ENCODE data around the gene ANKRD33B. TPM values are rescaled to one million over a fixed set of nuclear protein-coding genes. Genes with fewer than 3 reads are reported as not detected.

ANKRD33B gene
- total RNA-seq, 1 experiment from 2014 or later = 0.75 TPM

- no peaks in the 10 kb centered on the region for H3K36me3 ChIP-seq (ENCODE audit: insufficient read depth, low read length, poor library complexity, severe bottlenecking)
- H3K4me3 ChIP-seq (ENCODE audit: low read depth, low read length, poor library complexity, severe bottlenecking) = no peak overlapping the region
- BruUV-seq (replicated peaks) = no TSS peak
- TF ChIP-seq, protein P1, sequence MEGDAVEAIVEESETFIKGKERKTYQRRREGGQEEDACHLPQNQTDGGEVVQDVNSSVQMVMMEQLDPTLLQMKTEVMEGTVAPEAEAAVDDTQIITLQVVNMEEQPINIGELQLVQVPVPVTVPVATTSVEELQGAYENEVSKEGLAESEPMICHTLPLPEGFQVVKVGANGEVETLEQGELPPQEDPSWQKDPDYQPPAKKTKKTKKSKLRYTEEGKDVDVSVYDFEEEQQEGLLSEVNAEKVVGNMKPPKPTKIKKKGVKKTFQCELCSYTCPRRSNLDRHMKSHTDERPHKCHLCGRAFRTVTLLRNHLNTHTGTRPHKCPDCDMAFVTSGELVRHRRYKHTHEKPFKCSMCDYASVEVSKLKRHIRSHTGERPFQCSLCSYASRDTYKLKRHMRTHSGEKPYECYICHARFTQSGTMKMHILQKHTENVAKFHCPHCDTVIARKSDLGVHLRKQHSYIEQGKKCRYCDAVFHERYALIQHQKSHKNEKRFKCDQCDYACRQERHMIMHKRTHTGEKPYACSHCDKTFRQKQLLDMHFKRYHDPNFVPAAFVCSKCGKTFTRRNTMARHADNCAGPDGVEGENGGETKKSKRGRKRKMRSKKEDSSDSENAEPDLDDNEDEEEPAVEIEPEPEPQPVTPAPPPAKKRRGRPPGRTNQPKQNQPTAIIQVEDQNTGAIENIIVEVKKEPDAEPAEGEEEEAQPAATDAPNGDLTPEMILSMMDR (conservative IDR thresholded peaks at IDR 0.05; ENCODE audit: low read depth, low read length) = no peak
- no peak for TF ChIP-seq EZH2 (IDR thresholded peaks at IDR 0.05; ENCODE audit: borderline replicate concordance, low read depth, low read length, poor library complexity, severe bottlenecking)
- H3K27ac ChIP-seq (ENCODE audit: low read depth, low read length, poor library complexity, severe bottlenecking) = no peak overlapping the region
- ChIA-PET CTCF (no interaction called here), POLR2A (ENCODE audit: low non-redundant PET) (interaction anchor here (0.6 kb wide), 1 partner anchor 49 kb away, joined by 3 read pairs; no protein-coding TSS in a partner anchor)
- intact Hi-C loops (cut with micrococcal nuclease; ENCODE audit: unreplicated experiment) = no loop called here
- no peaks in the 10 kb centered on the region for H3K9me3 ChIP-seq (ENCODE audit: low read depth, low read length, poor library complexity, severe bottlenecking)
- H3K4me1 ChIP-seq (ENCODE audit: insufficient read depth, low read length, poor library complexity, severe bottlenecking) = no peaks in the 10 kb centered on the region
- H3K27me3 ChIP-seq (replicated peaks; ENCODE audit: insufficient read depth, low read depth, low read length, poor library complexity) = peaks cover 17% of the 10 kb centered on the region
- no peak for DNase-seq (ENCODE audit: low spot score)
Observed at GRCh38 chr5:10550222-10550995, 13.5 kb upstream of the ANKRD33B start.

DNA sequence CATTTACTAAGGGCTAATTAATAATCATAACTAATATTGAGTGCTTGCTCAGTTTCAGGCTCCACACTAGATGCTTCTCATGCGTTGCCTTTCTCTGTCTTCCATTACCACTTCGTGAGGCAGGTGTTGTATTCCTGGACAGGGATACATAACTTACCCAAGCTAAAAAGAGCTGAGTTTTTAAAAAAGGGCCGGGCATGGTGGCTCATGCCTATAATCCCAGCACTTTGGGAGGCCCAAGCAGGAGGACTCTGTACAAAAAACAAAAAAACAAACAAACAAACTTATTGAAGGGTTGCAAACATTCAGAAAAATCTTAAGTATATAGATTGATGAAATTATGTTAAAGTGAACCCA lies 12.1 kb upstream of the ANKRD33B start:
- Histone ChIP-seq H3K27ac (ENCODE audit: low read depth, low read length, poor library complexity, severe bottlenecking) (no peak overlapping the region), H3K36me3 (ENCODE audit: insufficient read depth, low read length, poor library complexity, severe bottlenecking) (no peaks in the 10 kb centered on the region), H3K4me3 (ENCODE audit: low read depth, low read length, poor library complexity, severe bottlenecking) (no peak overlapping the region), H3K4me1 (ENCODE audit: insufficient read depth, low read length, poor library complexity, severe bottlenecking) (no peaks in the 10 kb centered on the region), H3K27me3 (replicated peaks; ENCODE audit: insufficient read depth, low read depth, low read length, poor library complexity) (peaks cover 4% of the 10 kb centered on the region), H3K9me3 (ENCODE audit: low read depth, low read length, poor library complexity, severe bottlenecking) (no peaks in the 10 kb centered on the region)
- no TSS peak for BruUV-seq (replicated peaks)
- DNase-seq (ENCODE audit: low spot score) = no peak
- no peak for TF ChIP-seq EZH2 (IDR thresholded peaks at IDR 0.05; ENCODE audit: borderline replicate concordance, low read depth, low read length, poor library complexity, severe bottlenecking)
- TF ChIP-seq, protein P1 (conservative IDR thresholded peaks at IDR 0.05; ENCODE audit: low read depth, low read length) = no peak
- POLR2A ChIA-PET (ENCODE audit: low non-redundant PET) = interaction anchor here (0.6 kb wide), 1 partner anchor 235 kb away, joined by 10 read pairs; no protein-coding TSS in a partner anchor
- CTCF ChIA-PET = no interaction called here
- intact Hi-C loops (cut with micrococcal nuclease; ENCODE audit: unreplicated experiment) = no loop called here

DNA sequence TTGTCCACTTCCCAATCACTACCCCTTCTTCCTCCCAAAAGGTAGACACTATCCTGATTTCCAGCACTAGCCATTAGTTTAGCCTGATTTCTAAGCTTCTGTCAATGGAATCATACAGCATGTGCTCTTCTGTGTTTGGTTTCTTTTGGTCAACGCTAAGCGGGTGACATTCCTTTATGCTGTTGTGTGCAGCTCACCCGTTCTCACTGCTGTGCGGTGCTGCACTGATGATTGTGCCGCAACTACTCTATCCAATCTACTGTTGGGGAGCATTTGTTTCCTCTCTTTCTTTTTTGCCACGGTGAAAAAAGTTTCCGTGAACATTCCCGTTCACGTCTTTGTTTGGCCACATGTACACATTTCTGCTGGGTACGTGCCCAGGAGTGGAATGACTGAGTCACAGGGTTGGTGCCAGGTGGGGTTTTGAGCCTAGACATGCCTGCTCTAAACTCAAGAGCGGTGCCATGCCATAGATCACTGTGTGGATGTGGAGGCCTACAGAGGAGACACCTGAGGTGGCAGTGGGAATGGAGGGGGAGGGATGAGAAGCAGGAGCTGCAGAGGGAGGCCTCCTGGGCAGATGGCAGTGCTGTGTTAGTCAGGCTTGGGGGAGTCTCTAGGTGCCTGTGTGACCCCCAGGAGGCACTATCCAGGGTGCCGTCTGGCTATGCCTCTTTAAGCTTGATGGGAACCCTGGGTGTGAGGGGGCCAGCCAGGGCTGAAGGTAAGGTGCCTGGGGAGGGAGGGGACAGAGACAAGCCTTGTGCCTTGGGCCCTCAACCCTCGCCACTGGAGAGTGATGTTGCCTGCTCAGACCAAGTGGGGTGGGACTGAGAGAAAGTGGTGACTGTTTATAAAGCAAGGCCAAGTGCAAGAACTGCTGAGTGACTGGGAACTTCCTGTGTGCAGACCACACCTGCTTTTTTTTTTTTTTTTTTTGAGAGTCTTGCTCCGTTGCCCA lies 11.4 kb upstream of the ANKRD33B start:
- no peak overlapping the region for H3K4me3 ChIP-seq (ENCODE audit: low read depth, low read length, poor library complexity, severe bottlenecking)
- no TSS peak for BruUV-seq (replicated peaks)
- TF ChIP-seq, protein P1 (conservative IDR thresholded peaks at IDR 0.05; ENCODE audit: low read depth, low read length) = no peak
- no peak for TF ChIP-seq EZH2 (IDR thresholded peaks at IDR 0.05; ENCODE audit: borderline replicate concordance, low read depth, low read length, poor library complexity, severe bottlenecking)
- H3K27ac ChIP-seq (ENCODE audit: low read depth, low read length, poor library complexity, severe bottlenecking) = no peak overlapping the region
- no peaks in the 10 kb centered on the region for H3K9me3 ChIP-seq (ENCODE audit: low read depth, low read length, poor library complexity, severe bottlenecking)
- H3K36me3 ChIP-seq (ENCODE audit: insufficient read depth, low read length, poor library complexity, severe bottlenecking) = no peaks in the 10 kb centered on the region
- ChIA-PET CTCF (no interaction called here), POLR2A (ENCODE audit: low non-redundant PET) (no interaction called here)
- intact Hi-C loops (cut with micrococcal nuclease; ENCODE audit: unreplicated experiment) = no loop called here
- no peaks in the 10 kb centered on the region for H3K27me3 ChIP-seq (replicated peaks; ENCODE audit: insufficient read depth, low read depth, low read length, poor library complexity)
- no peaks in the 10 kb centered on the region for H3K4me1 ChIP-seq (ENCODE audit: insufficient read depth, low read length, poor library complexity, severe bottlenecking)
- no peak for DNase-seq (ENCODE audit: low spot score)

Data from A673 (cell line).